GM23248 (cell line): ENCODE measurements around the gene SH3PXD2A. TPM values are rescaled to one million over a fixed set of nuclear protein-coding genes. Genes with fewer than 3 reads are reported as not detected.

Source experiments
- DNase-seq: peaks from one replicate; pipeline ENCODE4 v3.0.0-alpha.2; 2015
- H2AFZ ChIP-seq: fragments of 200-600 bp; sonication (generic); 2 replicates; pipeline ENCODE4 v1.6.1; 2016; ENCODE audit warnings: antibody characterized with exemption
- H3F3A ChIP-seq: fragments of 200-600 bp; sonication (generic); 2 replicates; pipeline ENCODE4 v1.6.1; 2016; ENCODE audit warnings: mild to moderate bottlenecking, antibody characterized with exemption, mixed run types; ENCODE audit not compliant: insufficient read depth
- H3K27ac ChIP-seq: fragments of 200-600 bp; sonication (generic); 2 replicates; pipeline ENCODE4 v1.5.1; 2016; ENCODE audit warnings: mild to moderate bottlenecking
- H3K27me3 ChIP-seq: fragments of 200-600 bp; sonication (generic); replicated peaks from 2 replicates; pipeline ENCODE4 v1.6.1; 2016; ENCODE audit warnings: mild to moderate bottlenecking; ENCODE audit not compliant: insufficient read depth
- H3K36me3 ChIP-seq: fragments of 200-600 bp; sonication (generic); 2 replicates; pipeline ENCODE4 v1.6.1; 2016; ENCODE audit warnings: low read depth, mild to moderate bottlenecking
- H3K4me1 ChIP-seq: fragments of 200-600 bp; sonication (generic); 2 replicates; pipeline ENCODE4 v1.6.1; 2016; ENCODE audit warnings: mild to moderate bottlenecking; ENCODE audit not compliant: insufficient read depth
- H3K4me2 ChIP-seq: fragments of 200-600 bp; sonication (generic); one replicate; pipeline ENCODE4 v1.6.1; 2016; ENCODE audit warnings: mild to moderate bottlenecking; ENCODE audit not compliant: unreplicated experiment
- H3K4me3 ChIP-seq: fragments of 200-600 bp; sonication (generic); 2 replicates; pipeline ENCODE4 v1.5.1; 2016; ENCODE audit warnings: mild to moderate bottlenecking
- H3K79me2 ChIP-seq: fragments of 200-600 bp; sonication (generic); 2 replicates; pipeline ENCODE4 v1.6.1; 2016; ENCODE audit warnings: mild to moderate bottlenecking; ENCODE audit not compliant: insufficient read depth
- H3K9ac ChIP-seq: fragments of 200-600 bp; sonication (generic); 2 replicates; pipeline ENCODE4 v1.6.1; 2016; ENCODE audit warnings: mild to moderate bottlenecking
- H3K9me2 ChIP-seq: fragments of 200-600 bp; sonication (generic); 2 replicates; pipeline ENCODE4 v1.6.1; 2016; ENCODE audit warnings: mixed run types, mild to moderate bottlenecking, moderate library complexity; ENCODE audit not compliant: insufficient read depth
- H3K9me3 ChIP-seq: fragments of 200-600 bp; sonication (generic); one replicate; pipeline ENCODE4 v1.6.1; 2017; ENCODE audit warnings: low read depth
- H4K20me1 ChIP-seq: fragments of 200-600 bp; sonication (generic); 2 replicates; pipeline ENCODE4 v1.6.0; 2016; ENCODE audit not compliant: insufficient read depth
- EZH2 ChIP-seq: fragments of 200-600 bp; sonication (generic); IDR thresholded peaks from 2 replicates; pipeline ENCODE4 v1.6.1; 2018; ENCODE audit warnings: antibody characterized with exemption, mild to moderate bottlenecking; ENCODE audit not compliant: insufficient read depth, poor library complexity, severe bottlenecking
- EZH2phosphoT487 ChIP-seq: fragments of 200-600 bp; sonication (generic); IDR thresholded peaks from 2 replicates; pipeline ENCODE4 v1.6.1; 2018; ENCODE audit warnings: antibody characterized with exemption, moderate library complexity, mild to moderate bottlenecking, low read depth; ENCODE audit not compliant: insufficient read depth
- WGBS, 2 experiments: methylation state at CpG; one replicate each; pipeline ENCODE4 v1.1.6; 2015 to 2017; ENCODE audit warnings: low lambda C conversion rate in 2 of 2, low coverage in 1 of 2; ENCODE audit errors: missing lambda C conversion rate in 2 of 2; 5-methylcytosine and 5-hydroxymethylcytosine counted together
- in situ Hi-C: fragments of 300-500 bp; cut with MboI; formaldehyde crosslinking; loops from 2 replicates; pipeline ENCODE4 v1.15.0; 2020
- polyA plus RNA-seq: library from polyadenylated mRNA; unstranded; fragments of >200 nt; fragmentation: Nextera tagmentation; extraction: Ambion mirVana; gene quantifications from 2 replicates; pipeline ENCODE4 v1.2.1, GENCODE V29; 2016
- total RNA-seq: library from RNA; depleted of rRNA; stranded (reverse); fragments of >200 nt; shearing (Covaris generic); gene quantifications from 2 replicates; pipeline ENCODE4 v1.2.3, GENCODE V29; 2014

SH3PXD2A gene
- total and polyA plus RNA-seq, 2 experiments from 2014 or later: 34.0 to 58.0 TPM

DNA sequence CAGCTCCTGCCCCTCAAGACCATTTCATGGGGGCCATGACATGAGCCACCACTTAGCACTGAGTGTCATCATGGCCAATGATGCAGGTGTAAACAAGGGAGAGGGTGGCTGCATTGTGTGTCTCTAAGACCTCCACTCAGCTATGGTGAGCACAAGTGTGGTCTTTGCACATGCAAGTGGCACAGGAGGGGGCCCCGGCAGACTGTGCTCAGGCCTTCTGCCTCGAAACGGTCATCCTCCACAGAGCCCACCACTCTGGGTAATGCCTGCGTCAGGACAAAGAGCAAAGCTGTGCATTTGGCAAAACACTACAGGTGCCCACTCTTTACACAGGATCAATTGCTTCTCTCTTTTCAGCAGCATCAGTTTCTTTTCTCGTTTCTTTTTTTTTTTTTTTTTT, 125.5 kb downstream of the SH3PXD2A start:
- in situ Hi-C loops: no loop called here
- Histone ChIP-seq H2AFZ (no peak overlapping the region), H3K27me3 (no peaks in the 10 kb centered on the region), H3K36me3 (no peaks in the 10 kb centered on the region), H3K4me3 (no peak overlapping the region), H3K4me1 (0 out of 2 replicates have a peak, but pooled peaks cover 5% of the 10 kb centered on the region), H3K4me2 (no peak overlapping the region), H3K9ac (no peak overlapping the region), H3K79me2 (no peaks in the 10 kb centered on the region), H3K9me2 (no peaks in the 10 kb centered on the region), H4K20me1 (no peaks in the 10 kb centered on the region), H3K27ac (no peak overlapping the region), H3F3A (no peaks in the 10 kb centered on the region), H3K9me3 (no peaks in the 10 kb centered on the region)
- no peak for DNase-seq
- 83 to 88% methylated on average over 5 of the region's 5 CpGs for WGBS, 2 experiments
- TF ChIP-seq EZH2: no peak
- no peak for TF ChIP-seq EZH2phosphoT487

DNA sequence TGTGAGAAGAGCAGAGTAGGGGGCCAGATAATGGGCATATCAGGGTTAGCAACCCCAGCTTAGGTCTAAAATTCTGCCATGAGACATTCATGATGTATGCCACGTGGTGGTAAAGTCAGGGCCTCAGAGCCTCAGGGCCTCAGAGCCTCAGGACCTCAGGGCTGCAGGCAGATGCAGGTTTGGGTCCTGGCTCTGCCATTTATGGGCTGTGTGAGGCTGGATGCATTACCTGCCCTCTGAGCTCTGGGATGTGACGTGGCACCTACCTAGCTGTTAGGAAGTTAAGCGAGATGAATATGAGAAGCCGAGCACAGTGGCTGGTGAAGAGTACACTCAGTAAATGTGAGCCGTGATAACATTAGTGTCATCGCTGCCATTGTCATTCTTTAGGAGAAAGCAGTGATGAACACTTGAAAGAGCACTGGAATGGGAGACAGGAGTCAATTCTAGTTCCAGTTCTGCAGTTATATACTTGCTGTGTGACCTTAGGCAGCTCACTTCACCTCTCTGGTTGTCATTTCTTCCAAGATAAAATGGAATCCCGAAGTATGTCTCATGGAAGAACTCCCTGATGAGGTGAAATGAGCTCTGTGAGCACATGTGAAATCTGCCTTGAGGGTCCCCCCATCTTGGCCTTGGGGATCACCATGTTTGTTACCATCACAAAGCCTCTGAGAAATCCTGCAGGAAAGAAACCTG, 127.2 kb downstream of the SH3PXD2A start:
- in situ Hi-C loops: no loop called here
- Histone ChIP-seq H3K9me3 (no peaks in the 10 kb centered on the region), H2AFZ (no peak overlapping the region), H4K20me1 (no peaks in the 10 kb centered on the region), H3K9ac (no peak overlapping the region), H3F3A (no peaks in the 10 kb centered on the region), H3K4me3 (no peak overlapping the region), H3K36me3 (no peaks in the 10 kb centered on the region), H3K4me2 (no peak overlapping the region), H3K27me3 (no peaks in the 10 kb centered on the region), H3K79me2 (no peaks in the 10 kb centered on the region), H3K27ac (no peak overlapping the region), H3K9me2 (no peaks in the 10 kb centered on the region), H3K4me1 (0 out of 2 replicates have a peak, but pooled peaks cover 5% of the 10 kb centered on the region)
- no peak for TF ChIP-seq EZH2phosphoT487
- no peak for TF ChIP-seq EZH2
- WGBS, 2 experiments: 85 to 91% methylated on average over 7 of the region's 7 CpGs
- DNase-seq: no peak

DNA sequence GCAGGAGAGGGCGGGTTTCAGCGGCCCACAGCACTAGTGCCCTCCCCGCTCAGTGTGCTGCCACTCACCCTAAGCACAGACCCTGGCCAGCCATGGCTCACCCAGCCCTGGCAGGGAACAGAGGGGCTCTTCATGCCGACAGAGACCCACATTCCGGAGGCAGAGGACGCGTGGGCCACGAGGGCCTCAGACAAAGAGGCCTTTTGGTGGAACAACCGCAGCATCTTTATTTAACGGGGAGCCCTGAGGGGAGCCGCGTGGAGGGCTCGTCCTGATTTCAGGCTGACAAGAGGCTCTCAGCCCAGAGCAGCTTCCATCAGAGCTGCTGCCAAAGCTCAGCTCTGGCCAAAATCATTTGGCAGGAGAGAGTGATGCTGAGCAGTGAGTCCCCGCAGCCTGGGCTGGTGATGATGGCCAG, 127.8 kb downstream of the SH3PXD2A start:
- H4K20me1 ChIP-seq: no peaks in the 10 kb centered on the region
- in situ Hi-C loops: no loop called here
- DNase-seq: no peak

DNA sequence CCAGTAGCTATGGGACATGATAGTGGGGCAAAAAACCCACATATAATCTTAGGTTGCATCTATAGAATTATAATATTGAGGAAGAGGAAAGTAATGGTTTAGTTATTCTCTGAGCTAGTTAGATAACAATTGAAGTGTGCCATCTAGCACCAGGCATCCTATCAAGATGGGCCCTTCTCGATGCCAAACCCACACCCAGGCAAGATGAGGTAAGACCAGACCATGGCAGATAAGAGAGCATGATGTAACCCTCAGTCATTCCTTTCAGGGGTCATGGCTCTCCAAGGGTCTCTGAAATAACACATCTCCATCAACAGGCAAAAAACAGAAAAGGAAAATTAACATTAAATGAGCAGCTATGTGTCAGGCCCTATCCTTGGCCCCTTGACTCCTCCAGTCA, 128.7 kb downstream of the SH3PXD2A start:
- Histone ChIP-seq H3K36me3 (no peaks in the 10 kb centered on the region), H3F3A (no peaks in the 10 kb centered on the region), H3K27ac (no peak overlapping the region), H3K9ac (no peak overlapping the region), H3K27me3 (no peaks in the 10 kb centered on the region), H3K79me2 (no peaks in the 10 kb centered on the region), H3K4me1 (0 out of 2 replicates have a peak, but pooled peaks cover under 1% of the 10 kb centered on the region), H3K4me2 (no peak overlapping the region), H4K20me1 (no peaks in the 10 kb centered on the region), H2AFZ (no peak overlapping the region), H3K4me3 (no peak overlapping the region), H3K9me3 (no peaks in the 10 kb centered on the region), H3K9me2 (no peaks in the 10 kb centered on the region)
- in situ Hi-C loops: no loop called here
- no peak for TF ChIP-seq EZH2phosphoT487
- no peak for TF ChIP-seq EZH2
- DNase-seq: no peak
- 97 to 100% methylated on average over 1 of the region's 1 CpG for WGBS, 2 experiments

More for the DNA sequence above, 127.8 kb downstream of the SH3PXD2A start:
- no peak for TF ChIP-seq EZH2
- no peak for TF ChIP-seq EZH2phosphoT487
- Histone ChIP-seq H3K4me2 (no peak overlapping the region), H3K79me2 (no peaks in the 10 kb centered on the region), H3K27ac (no peak overlapping the region), H3K36me3 (no peaks in the 10 kb centered on the region), H2AFZ (no peak overlapping the region), H3K4me1 (0 out of 2 replicates have a peak, but pooled peaks cover 5% of the 10 kb centered on the region), H3K9me2 (no peaks in the 10 kb centered on the region), H3K9ac (no peak overlapping the region), H3K9me3 (no peaks in the 10 kb centered on the region), H3F3A (no peaks in the 10 kb centered on the region), H3K4me3 (no peak overlapping the region), H3K27me3 (no peaks in the 10 kb centered on the region)
- WGBS, 2 experiments: 61 to 63% methylated on average over 12 to 14 of the region's 14 CpGs
